HG02610 (cell line): ENCODE data around the gene GFM1.

Source experiments
- ATAC-seq: cut with Tn5 transposase; IDR thresholded peaks from one replicate; pipeline ENCODE4 v1.9.1; 2021; ENCODE audit warnings: mild to moderate bottlenecking, moderate library complexity; ENCODE audit not compliant: unreplicated experiment

Gene GFM1

DNA sequence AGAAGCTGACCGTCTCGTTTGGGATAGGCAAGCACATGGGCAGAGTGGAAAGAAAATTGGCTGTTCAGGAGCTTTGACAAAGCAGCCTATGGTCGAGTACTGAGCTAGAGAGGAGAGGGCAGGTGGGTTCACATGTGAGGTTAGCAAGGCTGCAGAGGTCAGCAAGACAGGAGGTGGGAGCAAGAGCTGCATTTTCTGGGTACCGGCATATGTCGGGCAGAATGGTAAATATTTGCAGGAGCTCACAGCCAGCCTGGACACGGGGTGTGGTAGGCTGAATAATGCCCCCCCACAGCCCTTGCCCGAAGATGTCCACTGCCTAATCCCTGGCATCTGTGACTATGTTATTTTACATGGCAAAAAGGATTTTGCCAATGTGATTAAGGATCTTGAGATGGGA, 79.7 kb downstream of the GFM1 start:
- no peak for ATAC-seq

DNA sequence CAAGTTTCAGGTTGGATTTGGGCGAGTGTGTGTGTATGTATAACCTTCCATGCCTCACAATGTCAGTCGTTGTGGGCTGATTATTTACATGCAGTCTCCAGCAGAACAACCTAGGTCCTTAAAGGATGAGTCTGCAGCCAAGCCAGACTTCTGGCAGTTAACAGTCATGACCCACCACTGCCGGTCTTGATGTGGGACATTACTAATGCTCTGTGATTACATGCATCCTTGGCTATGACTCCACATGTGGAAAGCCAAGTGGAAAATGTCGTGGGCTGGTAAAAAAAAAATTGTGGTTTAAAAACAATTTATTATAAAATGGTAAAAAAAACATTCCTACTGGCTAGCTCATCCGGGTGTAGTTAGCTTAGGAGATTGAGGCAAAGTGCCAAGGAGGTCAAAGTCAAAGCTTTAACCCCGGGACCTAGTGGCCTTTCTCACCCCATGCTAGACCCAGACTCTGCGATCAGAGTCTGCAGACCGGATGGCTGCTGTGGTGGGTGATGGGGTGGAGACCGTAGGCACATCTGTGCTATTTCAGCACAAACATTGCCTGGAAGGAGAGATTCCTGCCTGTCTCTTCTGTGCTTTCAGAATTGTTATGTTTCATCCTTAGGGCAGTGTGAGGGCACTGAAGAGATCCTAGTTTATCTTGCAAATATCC, 81.2 kb downstream of the GFM1 start:
- ATAC-seq: no peak

GRCh38 chr3:158727206-158728060, 83.1 kb downstream of the GFM1 start:
- ATAC-seq: peak; percentile 50

GRCh38 chr3:158728061-158728377, 83.7 kb downstream of the GFM1 start:
- no peak for ATAC-seq

GRCh38 chr3:158728851-158729250, 84.5 kb downstream of the GFM1 start:
- no peak for ATAC-seq

- no peak for ATAC-seq
Observed at GRCh38 chr3:158731486-158731885, 87.2 kb downstream of the GFM1 start.

DNA sequence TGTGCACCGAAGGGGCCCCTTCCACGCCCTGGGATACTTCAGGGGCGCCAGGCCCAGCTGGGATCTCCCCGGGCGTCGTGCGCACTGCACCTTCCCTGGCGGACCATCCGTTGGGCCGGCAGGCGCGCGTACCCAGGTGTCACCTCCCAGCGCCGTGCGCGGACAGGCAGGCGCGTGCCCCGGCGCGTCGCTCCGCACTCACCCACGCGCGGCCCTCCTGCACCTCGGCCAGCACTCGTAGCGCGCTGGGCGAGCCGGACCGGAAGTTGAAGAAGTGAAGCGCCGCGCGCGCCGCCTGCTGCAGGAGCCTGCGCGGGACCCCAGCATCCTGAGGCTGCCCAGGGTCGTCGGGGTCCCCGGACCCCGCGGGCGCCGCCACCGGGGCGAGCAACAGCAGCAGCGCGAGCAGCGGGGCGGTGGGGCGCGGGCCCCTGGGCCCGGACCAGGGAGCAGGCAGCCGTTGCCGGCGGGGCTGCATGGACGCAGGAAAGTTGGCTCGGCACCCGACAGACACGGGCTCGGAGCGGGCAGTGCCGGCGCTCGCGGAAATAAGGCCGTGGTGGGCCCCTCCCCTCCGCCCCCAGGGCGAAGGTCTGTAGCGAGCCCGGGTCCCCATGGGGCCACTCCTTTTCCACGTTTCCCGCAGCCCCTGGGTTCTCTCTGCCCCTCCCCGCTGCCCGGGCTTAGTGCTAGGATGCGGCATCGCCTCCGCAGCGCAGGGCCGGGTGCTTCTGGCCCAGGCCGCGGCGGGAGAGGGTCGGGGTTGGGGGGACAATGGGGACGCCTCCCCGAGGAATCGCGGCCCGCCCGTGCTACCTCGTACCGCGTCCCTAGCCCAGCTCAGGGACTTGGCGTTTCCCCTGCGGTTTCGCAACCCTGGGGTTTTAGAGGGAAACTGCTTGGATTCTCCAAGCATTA, 87.9 kb downstream of the GFM1 start, which contains the start of gene RARRES1:
Gene RARRES1, minus strand, starts transcription at position 520 of the 918 bp plus-strand sequence. Its CDS starts 42 bp downstream, at position 478.
- ATAC-seq: peak; percentile 87

DNA sequence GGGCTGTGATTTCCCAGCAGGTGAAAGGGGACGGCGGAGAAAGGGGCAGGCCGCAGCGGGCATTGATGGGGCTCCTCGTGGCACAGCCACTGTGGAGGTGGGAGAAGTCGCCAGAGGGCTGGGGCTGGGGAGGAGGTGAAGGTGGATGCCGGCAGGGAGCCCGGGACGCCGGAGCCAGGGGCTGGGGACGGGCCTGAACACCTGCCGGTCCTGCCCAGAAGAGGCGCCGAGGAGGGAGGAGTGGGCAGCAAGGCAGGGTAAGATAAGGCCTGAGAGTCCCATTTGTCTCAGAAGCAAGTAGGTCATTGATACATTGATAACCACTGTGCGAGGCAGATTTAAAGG, 88.5 kb downstream of the GFM1 start:
- ATAC-seq: no peak

- no peak for ATAC-seq
Observed at GRCh38 chr3:158733656-158734055, 89.3 kb downstream of the GFM1 start.

- ATAC-seq: no peak
Observed at GRCh38 chr3:158735296-158736033, 91.1 kb downstream of the GFM1 start.

DNA sequence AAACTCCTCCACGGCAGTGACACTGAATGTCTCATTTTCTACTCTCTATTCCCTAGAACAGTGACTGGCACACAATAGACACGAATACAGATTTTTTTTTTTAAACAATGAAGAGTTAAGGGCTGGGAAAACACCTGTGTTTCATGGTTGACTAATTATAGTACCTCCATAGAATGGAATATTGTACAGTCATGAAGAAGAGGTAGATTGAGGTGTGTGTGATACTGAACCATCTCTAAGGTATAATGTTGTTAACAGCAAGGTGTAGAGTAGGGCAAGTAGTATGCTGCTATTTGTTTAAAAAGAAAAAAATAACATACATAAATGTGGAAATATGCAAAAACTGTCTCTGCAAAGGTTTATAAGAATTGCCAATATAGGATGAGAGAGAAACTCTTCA, 93.1 kb downstream of the GFM1 start:
- ATAC-seq: no peak

GRCh38 chr3:158737976-158738615, 93.8 kb downstream of the GFM1 start:
- ATAC-seq: no peak

GRCh38 chr3:158738653-158739052, 94.3 kb downstream of the GFM1 start:
- no peak for ATAC-seq

DNA sequence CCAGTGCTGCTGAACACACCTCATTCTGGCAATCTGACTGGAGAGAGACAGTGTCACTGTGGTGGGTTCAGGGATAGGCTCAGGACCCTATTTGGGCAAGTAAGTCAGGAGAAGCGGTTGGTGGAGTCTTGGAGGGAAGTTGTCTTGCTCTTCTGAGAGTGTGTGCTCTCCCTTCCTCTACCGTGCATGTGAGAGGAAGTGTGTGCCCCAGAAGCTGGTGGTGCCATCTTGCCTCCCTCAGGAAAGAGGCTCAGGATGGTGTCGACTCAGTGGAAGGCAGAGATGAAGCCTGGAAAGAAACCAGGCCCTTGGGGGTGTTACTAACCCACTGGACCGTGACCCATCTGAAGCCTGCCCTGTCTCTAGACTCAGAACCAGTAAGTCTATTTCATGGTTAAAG, 94.8 kb downstream of the GFM1 start:
- ATAC-seq: no peak

DNA sequence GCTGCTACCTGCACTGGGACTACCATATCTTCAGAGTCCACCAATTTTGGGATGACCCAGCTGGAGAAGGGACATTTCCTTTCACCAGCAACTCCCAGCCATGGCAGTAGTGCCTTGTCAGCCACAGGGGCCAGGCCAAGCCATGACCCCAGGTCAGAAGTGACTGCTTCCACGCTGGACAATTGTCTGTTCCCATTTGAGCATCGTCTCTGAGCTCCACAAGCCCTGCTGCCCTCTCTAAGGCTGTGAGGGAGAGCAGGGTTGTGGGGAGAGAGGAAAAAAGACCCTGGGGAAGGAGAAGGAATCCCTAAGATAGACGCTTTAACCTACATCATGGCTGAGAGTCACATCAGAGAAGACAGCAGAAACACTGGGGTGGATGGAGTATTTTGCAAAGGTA, 95.3 kb downstream of the GFM1 start:
- no peak for ATAC-seq
